Activated CD8-positive, alpha-beta memory T cell treated with anti-CD3 and anti-CD28 coated beads, Interleukin-2, amount 50 U/mL, for 48 hours (primary cell): ENCODE results near the gene WNT9A.

Experiments used
- DNase-seq: peaks from one replicate; pipeline ENCODE4 v3.0.0-alpha.2; 2020

Gene WNT9A

GRCh38 chr1:227924168-227924832 lies 23.4 kb downstream of the WNT9A start:
- DNase-seq = no peak

GRCh38 chr1:227923353-227924167 lies 24.2 kb downstream of the WNT9A start:
- DNase-seq = no peak

- DNase-seq = no peak
Measured at GRCh38 chr1:227922501-227923352, 25.0 kb downstream of the WNT9A start.

- no peak for DNase-seq
Measured at GRCh38 chr1:227921461-227922185, 26.1 kb downstream of the WNT9A start.

GRCh38 chr1:227920896-227921295 lies 26.8 kb downstream of the WNT9A start:
- DNase-seq = no peak

- DNase-seq = no peak
Measured at GRCh38 chr1:227920426-227920825, 27.3 kb downstream of the WNT9A start.

- DNase-seq = no peak
Measured at GRCh38 chr1:227919906-227920305, 27.8 kb downstream of the WNT9A start.

GRCh38 chr1:227918736-227919135 lies 29.0 kb downstream of the WNT9A start:
- DNase-seq = no peak

- DNase-seq = no peak
Measured at GRCh38 chr1:227918083-227918700, 29.5 kb downstream of the WNT9A start.

- no peak for DNase-seq
Measured at GRCh38 chr1:227917081-227917950, 30.4 kb downstream of the WNT9A start.

GRCh38 chr1:227916655-227917054 lies 31.1 kb downstream of the WNT9A start:
- no peak for DNase-seq

GRCh38 chr1:227915564-227916553 lies 31.9 kb downstream of the WNT9A start:
- DNase-seq = no peak

GRCh38 chr1:227914801-227915563 lies 32.8 kb downstream of the WNT9A start:
- no peak for DNase-seq

GRCh38 chr1:227913764-227914721 lies 33.7 kb downstream of the WNT9A start:
- DNase-seq = no peak

GRCh38 chr1:227913396-227913763 lies 34.4 kb downstream of the WNT9A start:
- no peak for DNase-seq

GRCh38 chr1:227912866-227913265 lies 34.9 kb downstream of the WNT9A start:
- no peak for DNase-seq

GRCh38 chr1:227911376-227911775 lies 36.4 kb downstream of the WNT9A start:
- DNase-seq = no peak
